Tongue (tissue), 2 donors: ENCODE results near the gene SCAMP3. TPM values are rescaled to one million over a fixed set of nuclear protein-coding genes. Genes with fewer than 3 reads are reported as not detected.
A peak's percentile ranks its signal among the peaks of the same experiment; 100 is the strongest.
"Not testable (repeated sequence)": the region's sequence is repeated elsewhere in the genome, so short reads cannot be mapped to it uniquely, and the experiment has no call there.

Experiments
- DNase-seq: peaks from one replicate; pipeline ENCODE4 v3.0.0-alpha.2; 2015
- total RNA-seq: library from RNA; depleted of rRNA; stranded (reverse); fragments of >200 nt; gene quantifications from one replicate; pipeline ENCODE4 v1.2.3, GENCODE V29; 2014

Gene SCAMP3
- total RNA-seq, 1 donor from 2014 or later, result 22.1 TPM

GRCh38 chr1:155254714-155255242, 7.4 kb downstream of the SCAMP3 start:
- DNase-seq, result no peak

DNA sequence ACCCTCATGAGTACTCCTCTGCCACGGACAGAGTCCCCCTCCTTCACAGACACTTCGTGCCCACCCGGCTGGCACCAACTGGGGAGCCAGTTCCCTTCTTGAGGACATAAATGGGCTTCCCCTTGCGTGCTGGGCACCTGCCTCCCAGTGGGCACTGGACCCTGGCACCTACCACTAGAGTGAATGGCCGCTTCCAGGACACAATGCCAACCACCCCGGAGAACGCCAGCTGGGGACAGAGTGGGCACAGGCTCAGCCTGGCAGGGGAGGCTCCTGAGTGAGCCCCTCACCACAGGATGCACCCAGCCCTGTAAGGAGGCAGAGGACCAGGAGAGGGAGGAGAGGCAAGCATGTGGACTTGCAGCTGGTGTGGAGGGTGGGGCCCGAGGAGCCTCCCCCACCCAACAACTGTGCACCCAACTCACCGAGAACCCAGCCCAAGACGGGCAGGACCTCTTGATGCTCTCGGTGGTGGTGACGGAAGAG, 7.9 kb downstream of the SCAMP3 start:
- peak; percentile 30 for DNase-seq

DNA sequence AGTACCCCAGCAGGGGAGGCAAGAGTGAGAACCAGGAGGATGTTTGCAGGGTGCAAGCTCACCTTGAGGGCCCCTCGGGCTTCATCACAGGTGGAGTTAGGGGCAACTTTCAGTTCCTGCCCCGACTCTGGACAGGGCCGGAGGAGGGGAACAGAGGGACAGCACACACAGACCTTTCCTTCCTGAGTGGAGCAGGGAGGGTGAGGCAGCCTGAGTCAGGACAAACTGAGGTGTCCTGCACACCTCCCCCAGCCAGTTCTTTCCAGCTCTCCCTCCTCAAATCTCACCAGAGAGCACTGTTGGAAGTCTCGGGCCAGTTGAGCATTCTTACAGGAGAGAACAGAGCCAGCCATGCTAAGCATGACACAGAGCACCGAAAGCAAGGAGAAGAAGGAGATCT, 8.4 kb downstream of the SCAMP3 start:
- no peak for DNase-seq

DNA sequence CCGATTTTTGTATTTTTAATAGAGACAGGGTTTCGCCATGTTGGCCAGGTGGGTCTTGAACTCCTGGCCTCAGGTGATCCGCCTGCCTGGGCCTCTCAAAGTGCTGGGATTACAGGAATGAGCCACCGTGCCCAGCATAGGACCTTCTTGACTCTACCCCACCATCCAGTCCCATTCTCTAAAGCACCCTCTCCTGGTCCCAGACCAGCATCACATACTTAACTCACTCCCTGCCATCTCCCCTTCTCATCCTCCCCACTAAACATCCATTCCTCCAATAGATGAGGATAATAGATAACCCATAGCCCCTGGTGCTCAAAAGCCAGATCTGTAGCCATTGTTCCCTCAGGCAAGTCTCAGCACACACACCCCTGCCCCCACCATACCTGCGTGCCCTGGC, 9.0 kb downstream of the SCAMP3 start:
- DNase-seq, result no peak

DNA sequence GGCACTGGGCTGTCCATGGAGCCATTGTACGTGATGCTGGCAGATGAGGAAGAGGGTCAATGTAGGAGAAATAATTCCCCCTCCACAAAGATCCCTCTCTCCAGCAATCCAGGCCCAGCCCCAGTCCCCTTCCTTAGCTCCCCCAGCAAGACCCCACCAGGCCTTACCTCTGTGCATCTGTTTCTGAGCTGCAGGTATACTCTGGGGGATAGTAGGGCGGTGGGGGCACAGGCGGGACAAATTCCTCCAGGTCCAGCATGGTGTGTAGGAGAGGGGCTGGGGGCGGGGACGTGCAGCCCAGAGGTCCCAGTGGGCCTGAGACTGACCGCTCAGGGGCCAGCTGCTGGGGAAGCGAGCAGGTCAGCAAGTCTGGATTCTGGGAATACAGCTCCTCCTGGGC, 10.6 kb downstream of the SCAMP3 start:
- DNase-seq, result no peak

DNA sequence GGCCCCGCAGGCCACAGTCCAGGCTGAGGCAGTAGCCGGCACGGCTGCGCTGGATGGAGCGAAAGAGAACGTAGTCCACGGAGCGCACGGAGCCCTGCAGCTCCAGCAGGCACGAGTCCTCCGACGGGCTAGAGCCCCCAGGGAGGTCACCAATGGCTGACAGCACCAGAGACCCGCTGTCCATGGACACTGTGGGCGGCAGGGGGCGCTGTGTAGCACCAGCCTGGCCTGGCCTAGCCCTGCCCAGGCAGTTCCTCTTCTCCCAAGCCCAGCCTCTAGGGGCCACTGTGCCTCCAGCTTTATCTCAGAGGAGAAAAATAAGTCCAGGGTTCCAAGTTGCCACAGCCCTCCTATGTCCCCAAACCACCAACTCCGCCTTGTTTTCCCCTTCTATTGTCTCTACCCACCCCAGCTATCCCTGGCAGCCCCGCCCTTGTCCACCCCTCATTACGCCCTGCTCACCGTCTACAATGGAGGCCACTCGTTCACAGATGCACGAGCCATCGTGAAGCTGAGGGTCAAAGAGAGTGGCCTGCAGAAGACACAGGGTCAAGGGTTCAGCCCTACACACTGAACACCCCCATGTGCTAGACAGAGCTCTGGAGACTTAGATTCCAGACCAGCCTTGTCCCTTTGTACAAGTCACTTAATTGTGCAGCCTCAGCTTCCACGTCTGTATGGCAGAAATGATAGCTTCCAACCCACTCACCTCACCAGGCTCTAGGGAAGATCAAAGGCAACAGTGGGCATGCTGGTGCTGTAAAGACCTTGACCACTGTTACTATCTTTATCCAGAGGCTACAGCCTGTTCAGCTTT, 11.3 kb downstream of the SCAMP3 start:
- DNase-seq, result peak; percentile 97

DNA sequence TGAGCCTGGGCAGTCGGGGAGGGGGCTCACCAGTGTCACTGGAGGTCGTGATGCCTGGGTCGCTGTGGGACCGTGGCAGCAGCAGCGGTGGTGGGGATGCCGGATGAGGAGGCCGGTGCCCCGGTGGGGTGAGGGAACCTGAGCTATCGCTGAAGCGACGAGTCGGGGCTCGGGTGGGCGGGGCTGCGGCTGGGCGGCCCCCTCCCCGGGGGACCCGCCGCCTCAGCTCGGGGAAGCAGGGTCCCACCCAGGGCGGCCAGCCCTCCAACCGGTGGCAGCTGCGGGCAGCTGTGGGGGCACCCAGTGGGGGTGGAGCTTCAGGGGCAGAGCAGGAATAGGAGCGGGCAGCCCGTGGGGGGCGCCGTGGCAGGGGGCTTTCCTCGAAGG, 11.9 kb downstream of the SCAMP3 start:
- no peak for DNase-seq

DNA sequence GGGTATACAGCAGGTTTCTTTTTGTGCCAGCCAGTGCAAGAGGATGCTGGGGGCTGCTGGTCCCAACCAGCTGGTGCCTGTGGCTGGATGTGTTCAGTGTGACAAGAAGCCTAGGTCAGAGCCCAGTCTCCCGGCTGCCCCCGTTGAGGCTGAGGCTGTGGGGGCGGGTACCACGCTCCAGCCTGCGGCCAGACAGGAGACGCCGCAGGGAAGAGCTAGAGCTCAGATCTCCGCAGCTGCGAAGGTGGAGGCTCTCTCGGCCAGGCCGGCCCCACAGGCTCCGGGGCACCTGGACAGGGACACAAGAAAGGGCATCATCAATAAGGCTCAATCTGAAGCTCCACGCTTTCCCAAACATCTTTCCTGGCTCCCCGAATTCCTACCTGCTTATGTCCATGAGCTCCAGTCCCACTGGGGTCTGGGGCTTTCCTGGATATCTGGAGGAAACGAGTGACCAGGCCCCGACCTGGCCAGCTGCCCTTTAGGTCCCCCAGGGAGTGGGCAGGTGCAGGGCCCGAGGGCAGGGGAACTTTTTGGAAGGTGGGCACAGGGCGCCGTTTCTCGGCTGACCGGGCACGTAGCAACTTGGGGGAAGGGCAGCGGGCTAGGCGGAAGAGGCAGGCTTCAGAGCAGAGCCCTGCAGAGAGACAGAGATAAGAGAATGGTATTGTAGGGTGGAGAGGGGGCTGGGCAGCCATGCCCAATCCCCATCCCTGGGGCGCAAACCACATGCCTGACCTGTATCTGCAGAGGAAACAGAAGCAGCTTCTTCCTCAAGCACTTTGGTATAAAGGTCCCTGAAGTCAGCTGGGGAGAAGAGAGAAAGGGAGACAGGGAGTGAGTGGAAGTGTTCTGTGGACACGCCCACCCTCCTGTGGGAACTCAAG, 14.2 kb downstream of the SCAMP3 start:
- DNase-seq, result no peak

GRCh38 chr1:155246796-155247195, 15.4 kb downstream of the SCAMP3 start:
- DNase-seq, result not testable (repeated sequence)

DNA sequence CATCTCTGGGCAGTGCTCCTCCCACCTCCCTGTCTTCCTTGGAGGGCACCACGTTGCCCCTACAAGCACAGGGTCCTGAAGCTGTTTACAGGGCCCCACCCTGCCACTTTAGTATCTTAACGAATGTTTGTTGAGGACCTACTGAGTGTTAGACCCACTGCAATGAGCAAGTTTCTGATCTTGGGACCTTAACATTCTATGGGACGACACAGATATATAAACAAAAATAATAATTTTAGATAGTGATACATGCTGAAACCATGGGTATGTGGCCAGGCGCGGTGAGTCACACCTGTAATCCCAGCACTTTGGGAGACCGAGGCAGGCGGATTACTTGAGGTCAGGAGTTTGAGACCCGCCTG, 17.0 kb downstream of the SCAMP3 start:
- no peak for DNase-seq

DNA sequence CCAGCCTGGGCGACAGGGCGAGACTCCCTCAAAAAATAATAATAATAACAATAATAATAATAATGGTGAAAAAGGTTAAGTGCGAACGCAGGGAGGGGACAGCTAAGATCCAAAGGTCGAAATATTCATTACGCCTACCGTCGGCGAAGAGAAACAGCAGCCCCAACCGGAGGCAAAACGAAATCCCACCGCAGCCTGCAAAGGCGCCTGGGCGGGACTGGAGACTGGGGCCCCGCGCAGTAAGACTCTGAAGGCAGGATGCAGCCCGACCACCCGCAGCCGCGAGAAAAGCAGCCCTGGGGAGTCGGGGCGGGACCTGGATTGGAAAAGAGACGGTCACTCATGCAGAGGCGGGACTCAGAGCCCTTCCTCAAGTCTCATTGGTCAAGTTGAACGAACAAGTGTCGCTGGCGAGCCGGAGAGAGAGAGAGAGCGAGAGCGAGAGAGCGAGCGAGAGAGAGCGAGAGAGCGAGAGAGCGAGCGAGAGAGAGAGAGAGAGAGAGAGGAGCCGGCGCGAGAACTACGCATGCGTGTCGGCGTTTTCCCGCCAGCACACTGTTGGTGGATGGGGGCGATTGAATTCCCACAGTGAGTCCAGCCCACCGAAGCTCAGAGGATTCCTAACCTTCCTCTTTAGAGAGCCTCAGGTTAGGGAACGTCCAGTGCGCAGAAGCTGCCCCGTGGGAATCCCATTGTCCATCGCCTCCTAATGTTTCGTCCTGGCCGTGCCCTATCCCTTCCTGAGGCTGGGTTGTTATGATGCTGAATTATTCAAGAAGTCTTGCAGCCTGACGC, 17.6 kb downstream of the SCAMP3 start:
- peak; percentile 100 for DNase-seq

DNA sequence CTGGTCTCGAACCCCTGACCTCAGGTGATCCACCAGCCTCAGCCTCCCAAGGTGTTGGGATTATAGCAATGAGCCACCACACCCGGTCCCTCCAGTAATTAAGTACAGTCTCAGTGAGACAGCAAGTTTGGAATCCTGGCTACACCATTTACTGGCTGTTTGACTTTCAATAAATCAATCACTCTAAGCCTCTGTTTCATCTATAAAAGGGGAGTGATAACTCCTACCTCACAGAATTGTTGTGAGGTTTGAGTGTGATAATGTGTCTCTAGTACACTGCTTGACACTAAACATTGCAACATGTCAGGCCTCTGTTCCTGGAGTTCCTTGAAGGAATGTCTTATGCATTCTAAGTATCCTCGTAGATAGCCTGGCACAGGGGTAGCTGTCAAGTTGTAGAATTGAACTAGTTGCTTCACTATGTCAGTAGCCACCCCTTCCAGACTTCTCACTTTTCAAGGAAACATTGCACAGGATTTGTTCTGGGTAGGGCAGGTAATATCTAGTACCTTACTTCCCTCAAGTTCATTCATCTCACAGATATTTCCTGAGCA, 19.3 kb downstream of the SCAMP3 start:
- DNase-seq, result no peak

GRCh38 chr1:155241841-155242264, 20.3 kb downstream of the SCAMP3 start:
- DNase-seq, result no peak

GRCh38 chr1:155241069-155241679, 21.0 kb downstream of the SCAMP3 start:
- DNase-seq, result peak; percentile 90

GRCh38 chr1:155236451-155236850, 25.7 kb downstream of the SCAMP3 start:
- no peak for DNase-seq

DNA sequence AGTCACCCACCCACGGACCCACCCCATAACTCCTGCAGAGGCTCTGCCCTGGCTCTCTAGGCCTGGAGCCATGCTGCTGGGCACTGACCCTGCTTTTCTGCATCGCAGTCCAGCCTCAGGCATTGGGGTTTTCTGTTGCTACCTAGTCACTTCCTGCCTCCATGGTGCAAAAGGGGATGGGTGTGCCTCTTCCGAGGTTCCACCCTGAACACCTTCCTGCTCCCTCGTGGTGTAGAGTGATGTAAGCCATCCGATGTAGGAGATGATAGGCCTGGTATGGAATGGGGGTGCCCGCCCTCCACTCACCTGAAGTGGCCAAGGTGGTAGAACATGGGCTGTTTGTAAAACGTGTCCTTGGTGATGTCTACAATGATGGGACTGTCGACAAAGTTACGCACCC, 26.8 kb downstream of the SCAMP3 start:
- DNase-seq, result not testable (repeated sequence)

- DNase-seq, result not testable (repeated sequence)
Observed at GRCh38 chr1:155233502-155233901, 28.7 kb downstream of the SCAMP3 start.

GRCh38 chr1:155232001-155232978, 29.9 kb downstream of the SCAMP3 start:
- DNase-seq, result peak; percentile 83

DNA sequence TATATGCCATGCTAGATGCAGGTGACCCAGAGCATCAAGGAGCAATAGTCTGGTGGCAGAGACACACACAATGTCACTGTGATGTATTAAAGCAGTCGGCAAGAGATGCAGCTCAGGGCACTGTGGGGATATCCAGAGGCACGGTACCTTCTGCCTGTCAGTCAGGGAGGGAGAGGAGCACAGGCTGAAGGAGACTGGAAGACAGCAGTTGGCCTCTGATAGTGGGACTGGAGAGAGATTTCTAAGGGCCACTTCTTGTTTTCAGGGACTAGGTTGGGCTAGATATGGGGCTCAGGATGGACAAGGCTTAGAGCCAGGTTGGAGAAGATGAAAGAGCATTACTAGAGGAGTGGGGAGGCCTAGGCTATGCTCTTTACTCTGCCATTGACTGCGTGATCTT, 30.9 kb downstream of the SCAMP3 start:
- DNase-seq, result not testable (repeated sequence)

DNA sequence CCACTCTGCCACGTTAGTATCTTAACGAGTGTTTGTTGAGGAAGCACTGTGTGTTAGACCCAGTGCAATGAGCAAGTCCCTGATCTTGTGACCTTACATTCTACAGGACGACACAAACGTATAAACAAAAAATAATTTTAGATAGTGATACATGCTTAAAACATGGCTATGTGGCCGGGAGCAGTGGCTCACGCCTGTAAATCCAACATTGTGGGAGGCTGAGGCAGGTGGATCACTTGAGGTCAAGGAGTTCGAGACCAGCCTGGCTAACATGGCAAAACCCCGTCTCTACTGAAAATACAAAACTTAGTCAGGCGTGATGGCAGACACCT, 34.1 kb downstream of the SCAMP3 start:
- DNase-seq, result no peak
